ENCODE measurements around the gene SNX1.
A peak's percentile ranks its signal among the peaks of the same experiment; 100 is the strongest.
"Not testable (repeated sequence)": the region's sequence is repeated elsewhere in the genome, so short reads cannot be mapped to it uniquely, and the experiment has no call there.

Gene SNX1

DNA sequence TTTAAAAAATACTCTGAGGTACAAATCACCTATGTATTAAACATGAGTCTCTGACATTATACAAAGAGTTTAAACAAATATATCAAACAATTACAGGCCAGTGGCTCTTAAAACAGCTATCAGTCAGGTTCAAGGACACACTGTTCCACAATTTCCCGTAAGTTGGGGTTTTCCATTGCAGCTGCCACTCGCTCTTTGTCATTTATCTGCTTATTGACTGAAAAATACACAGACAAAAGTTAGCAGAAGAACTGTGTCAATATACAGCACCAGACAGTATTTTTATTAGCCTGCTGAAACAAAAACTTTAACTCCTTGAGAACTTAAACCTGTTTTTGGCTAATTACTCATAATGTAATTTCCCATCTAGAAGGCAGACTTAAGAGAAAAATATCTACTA is 23.0 kb upstream of the SNX1 start:
- DNase-seq (ENCODE audit: low spot score) = no peak

DNA sequence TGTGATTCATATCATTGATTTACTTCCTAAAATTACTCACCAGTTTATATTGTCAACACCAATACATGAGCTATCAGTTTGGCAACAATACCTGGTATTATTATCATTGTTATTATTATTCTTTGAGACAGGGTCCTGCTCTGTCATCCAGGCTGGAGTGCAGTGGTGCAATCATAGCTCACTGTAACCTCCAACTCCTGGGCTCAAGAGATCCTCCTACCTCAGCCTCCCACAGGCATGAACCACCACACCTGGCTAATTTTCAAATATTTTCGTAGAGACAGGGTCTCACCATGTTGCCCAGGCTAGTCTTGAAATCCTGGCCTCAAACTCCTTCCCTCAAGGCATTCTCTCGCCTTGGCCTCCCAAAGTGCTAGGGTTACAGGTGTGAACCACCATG is 22.3 kb upstream of the SNX1 start:
- not testable (repeated sequence) for DNase-seq (ENCODE audit: low spot score)

DNA sequence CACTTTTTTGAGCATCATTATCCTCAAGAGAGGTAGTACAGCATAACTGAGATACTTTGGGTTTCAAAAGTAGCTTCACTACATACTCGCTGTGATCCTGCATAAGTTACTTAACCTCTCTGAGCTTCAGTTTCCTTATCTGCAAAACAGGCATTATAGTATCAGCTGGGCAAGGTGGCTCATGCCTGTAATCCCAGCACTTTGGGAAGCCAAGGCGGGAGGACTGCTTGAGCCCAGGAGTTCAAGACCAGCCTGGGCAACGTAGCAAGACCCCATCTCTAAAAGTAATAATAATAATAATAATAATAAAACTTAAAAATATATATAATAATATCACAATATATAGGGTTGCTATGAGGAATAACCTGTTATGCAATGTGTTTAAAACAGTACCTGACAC is 13.0 kb upstream of the SNX1 start:
- no peak for DNase-seq (ENCODE audit: low spot score)

DNA sequence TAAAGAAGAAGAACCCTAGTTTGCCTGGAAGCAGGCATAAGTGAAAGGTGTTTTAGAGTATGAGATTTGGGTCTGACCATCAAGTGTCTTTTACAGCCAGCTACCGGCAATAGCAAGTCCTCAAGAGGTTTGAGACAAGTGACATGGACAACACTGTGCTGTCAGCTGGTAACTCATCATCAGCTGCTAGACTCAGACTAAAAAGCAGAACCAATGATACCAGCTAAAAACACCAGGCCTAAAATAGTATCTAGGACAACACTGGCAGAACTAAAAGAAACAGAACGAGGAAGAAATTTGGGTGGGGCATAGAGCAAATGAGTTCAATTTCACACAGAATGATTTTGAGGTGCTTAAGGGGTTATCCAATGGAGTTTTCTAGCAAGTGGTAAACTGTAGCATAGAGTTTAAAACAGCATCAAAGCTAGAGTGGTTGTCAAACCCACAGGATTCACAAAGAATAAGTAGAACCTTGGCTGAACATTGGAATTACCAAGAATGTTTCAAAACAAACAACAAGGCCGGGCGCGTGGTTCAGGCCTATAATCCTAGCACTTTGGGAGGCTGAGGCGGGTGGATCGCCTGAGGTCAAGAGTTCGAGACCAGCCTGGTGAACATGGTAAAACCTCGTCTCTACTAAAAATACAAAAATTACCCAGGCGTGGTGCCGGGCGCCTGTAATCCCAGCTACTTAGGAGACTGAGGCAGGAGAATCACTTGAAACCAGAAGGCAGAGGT is 6.1 kb upstream of the SNX1 start:
- DNase-seq (ENCODE audit: low spot score) = no peak

DNA sequence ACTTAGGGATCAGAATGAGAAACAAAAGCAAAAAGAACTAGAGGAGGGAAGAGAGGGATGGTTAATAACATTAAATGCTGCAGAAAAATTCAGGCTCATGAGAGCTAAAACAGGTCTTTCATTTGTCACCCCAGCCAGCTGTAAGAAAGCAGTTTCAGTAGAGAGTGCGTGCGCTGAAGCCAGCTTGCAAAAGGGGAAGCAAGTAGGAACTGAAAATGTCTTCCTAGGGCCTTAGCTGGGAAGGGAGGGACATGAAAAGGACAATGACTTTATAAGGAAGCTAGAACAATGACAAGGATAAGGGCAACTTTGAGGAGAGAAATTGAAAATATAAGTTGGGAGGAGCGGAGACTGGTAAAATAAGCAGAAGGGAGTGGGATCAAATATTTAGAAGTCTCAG is 5.3 kb upstream of the SNX1 start:
- no peak for DNase-seq (ENCODE audit: low spot score)

DNA sequence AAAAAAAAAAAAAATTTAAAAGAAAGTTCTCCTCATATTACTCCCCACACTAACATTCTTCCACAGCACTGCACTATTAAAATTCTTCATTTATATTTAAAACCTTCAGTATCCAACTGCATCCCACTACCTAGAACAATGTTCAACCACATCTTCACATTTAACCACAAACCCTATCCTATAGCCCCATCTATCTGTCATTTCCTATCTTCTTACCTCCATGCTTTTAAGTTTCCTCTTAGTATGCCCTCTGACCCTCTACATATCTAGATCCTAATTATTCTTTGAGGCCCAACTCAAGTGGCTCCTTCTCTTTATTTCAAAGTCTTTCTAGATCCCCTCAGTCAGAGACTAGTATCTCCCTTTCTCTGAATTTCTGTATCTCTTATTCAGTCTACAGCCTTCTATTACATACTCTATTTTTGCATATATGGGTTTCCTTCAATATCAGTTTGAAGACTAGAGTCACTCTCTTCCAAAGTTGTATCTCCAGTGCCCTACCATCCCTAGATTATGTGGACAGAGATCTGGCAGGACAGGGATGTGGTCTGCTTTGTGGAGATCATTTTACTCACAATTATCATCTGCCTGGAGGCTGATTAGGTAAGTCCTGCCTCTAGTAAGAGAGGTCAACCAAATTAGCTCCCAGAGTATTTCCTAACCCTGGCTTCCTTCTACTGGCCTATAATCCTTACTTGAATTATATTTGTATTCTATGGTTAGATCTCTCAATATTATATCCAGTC is 3.5 kb upstream of the SNX1 start:
- DNase-seq (ENCODE audit: low spot score) = no peak

DNA sequence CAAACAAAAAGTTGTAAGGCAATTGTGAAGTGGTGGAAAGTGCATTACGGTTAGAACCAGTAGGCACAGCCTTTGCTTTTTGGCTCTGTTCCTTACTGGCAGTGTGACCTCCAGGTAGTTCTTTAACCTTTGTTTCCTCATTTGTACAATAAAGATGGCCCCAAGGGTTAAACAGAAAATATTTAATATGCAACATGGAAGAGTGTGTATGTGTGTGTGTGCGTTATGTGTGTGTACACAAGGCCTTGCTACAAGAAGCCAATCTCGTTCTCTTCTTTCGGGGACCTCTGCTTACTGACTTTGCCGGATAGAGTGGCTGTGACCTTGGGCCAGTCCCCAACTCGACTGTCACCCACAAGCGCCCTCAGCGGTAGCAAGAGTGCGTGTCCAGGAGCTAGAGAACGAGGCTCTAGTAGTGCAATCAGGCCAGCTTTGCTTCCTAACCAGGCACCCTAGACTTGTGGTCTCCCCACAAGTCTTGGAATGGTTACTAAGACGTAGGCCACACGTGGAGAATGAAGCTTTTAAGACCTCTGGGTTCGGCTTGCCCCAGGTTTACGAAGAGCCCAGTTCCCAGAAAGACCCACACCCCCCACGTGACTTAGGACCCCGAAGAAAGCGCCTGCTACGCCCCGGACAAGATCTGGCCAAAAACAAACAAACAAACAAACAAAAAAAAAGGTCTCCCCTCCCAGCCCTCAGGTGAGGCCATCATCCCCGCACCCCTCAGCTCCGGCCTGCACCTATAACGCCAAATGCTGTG is 2.7 kb upstream of the SNX1 start:
- DNase-seq (ENCODE audit: low spot score) = peak; percentile 68

DNA sequence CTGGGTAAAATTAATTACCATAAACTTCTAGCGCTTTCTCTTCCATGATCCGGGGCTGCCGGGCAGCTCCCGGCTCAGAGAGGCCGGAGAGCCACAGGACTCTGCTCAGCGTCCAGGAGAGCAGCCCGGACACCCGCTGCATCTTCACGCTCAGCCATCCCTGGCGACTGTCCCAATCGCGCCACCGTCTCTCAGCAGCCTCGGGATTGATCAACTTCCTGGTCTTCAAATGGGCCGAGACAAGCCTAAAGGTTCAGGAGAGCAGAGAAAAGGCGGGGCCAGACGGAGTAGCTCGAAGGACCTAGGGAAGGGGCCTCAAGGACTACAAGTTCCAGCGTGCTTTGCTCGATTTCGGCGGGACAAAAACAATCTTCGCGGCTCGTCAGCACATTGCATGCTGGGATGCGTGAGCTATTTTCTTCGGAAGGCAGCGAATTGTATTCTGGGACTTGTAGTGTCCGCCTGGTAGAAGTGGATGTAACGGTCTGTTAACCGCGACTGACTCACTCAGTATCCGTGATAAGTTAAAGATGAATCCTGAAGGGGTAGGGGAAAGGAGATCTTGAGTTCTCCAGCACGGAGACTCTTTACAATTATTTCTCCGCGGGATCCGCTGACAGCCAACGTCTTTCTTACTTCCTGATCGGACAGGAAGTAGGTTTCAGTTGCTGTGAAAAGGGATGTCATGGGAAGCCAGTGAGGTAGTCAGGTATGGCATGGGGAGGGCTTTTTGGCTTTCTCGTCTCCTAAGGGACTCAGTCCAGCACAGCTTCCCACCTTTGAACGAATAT is 2.0 kb upstream of the SNX1 start, which contains the start of gene CIAO2A:
Gene CIAO2A (minus strand): TSS at position 212 of the 791 bp plus-strand sequence. CDS start 70 bp downstream, at position 142.
- peak; percentile 99 for DNase-seq (ENCODE audit: low spot score)

DNA sequence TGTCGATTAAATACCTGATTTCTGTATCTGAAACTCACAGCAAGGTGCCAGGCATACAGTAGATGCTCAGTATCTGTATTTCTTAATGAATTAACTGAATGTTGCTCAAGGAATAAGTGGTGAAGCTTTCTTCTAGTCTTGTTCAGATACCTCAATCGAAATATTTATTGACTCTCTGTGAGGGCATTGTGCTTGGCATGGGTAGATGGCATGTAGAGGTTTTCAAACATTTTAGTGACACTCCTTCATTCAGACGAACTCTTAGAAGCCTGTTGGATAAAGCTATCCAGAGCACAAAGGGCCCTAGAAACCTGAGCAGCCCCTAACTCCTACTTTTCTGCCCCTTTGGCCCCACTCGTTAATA is 369 bp upstream of the SNX1 start:
- no peak for DNase-seq (ENCODE audit: low spot score)

DNA sequence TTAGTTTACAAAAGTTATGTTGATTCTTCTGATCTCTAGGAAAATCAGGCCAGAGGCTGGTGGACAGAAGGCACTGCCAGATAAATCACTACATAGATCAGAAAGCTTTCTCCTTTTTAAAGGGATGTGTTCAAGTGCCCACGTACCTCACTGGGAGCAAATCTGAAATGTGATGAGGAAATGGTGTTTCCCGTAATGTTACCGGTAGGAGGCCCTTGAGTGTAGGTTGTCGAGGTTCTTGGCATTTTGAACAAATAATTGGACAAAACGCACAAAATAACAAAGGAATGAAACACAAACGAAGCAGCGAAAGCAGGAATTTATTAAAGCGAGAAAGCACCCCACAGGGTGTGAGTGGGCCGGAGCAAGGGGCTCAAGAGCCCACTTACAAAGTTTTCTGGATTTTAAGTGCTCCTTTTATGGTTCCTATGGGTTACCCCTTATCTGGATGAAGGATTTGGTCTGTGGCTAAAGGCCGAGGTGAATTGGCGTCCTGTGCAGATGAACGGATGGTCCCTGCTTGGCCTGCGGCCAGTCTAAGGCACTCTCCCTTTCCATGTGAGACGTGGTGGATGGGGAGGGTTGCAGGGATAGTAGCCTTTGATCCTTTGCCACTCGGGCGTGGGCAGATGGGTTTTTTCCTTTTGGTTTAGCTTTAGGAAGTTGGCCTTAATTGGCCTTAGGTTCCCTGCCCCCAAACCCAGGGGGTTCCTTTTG is 1.0 kb downstream of the SNX1 start:
- DNase-seq (ENCODE audit: low spot score) = no peak

DNA sequence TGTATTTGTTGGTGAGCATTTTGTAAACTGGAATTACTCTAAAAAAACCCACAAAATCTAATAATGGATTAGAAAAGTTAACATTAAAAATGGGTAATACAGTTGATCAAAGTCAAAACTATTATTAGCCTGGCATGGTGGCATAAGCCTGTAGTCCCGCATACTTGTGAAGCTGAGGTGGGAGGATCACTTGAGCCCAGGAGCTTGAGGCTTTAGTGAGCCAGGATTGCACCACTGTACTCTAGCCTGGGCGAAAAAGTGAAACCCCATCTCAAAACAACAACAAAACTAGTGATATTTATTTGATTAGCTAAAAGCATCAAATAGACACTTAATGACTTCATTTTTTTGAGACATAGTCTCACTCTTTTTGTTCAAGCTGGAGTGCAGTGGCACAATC is 3.6 kb downstream of the SNX1 start:
- DNase-seq (ENCODE audit: low spot score) = no peak

DNA sequence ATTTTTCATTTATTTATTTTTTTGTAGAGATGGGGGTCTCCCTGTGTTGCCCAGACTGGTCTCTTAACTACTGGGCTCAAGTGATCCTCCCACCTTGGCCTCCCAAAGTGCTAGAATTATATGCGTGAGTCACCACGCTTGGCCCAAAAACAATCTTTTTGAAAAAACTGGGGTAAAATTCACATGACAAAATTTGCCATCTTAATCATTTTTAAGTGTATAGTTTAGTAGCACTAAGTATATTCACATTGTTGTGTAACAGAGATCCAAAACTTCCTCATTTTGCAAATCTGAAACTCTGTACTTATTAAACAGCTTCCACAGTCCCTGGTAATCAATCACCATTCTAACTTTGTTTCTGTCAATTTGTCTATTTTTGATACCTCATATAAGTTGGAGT is 5.2 kb downstream of the SNX1 start:
- DNase-seq (ENCODE audit: low spot score) = no peak

DNA sequence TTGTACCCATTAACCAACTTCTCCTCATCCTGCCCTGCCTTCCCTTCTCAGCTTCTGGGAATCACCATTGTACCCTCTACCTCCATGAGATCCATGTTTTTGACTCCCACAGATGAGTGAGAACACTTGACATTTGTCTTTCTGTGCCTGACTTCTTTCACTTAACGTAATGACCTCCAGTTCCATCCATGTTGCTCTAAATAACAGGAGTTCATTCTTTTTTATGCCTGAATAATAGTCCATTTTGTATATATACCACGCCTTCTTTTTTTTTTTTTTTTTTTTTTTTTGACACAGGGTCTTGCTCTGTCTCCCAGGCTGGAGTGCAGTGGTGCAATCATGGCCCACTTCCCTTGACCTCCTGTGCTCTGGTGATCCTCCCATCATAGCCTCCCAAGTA is 6.7 kb downstream of the SNX1 start:
- no peak for DNase-seq (ENCODE audit: low spot score)

DNA sequence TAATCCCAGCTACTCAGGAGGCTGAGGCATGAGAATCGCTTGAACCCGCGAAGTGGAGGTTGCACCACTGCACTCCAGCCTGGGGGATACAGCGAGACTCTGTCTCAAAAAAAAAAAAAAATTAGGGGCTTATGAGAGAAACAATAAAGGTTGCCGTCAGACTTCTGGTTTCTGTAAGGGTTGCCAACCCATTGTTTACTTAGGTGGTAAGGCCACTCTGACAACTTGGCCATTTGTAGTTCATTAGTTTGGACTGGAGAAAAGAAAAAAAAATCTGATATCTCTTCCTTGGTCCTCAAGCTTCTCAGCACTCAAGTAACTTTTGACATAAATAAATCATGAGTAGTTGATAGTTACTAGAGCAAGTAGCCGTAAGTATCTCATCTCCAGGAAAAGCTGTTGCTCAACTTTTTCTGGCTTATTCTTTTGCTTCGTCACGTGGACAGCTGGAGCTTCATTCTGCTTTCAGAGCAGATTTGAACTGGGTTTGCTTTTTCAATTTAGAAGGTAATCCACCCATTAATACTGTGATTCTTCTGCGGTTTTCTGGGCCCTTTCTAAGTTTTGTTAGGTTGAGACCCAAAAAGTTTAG is 9.4 kb downstream of the SNX1 start:
- DNase-seq (ENCODE audit: low spot score) = no peak

DNA sequence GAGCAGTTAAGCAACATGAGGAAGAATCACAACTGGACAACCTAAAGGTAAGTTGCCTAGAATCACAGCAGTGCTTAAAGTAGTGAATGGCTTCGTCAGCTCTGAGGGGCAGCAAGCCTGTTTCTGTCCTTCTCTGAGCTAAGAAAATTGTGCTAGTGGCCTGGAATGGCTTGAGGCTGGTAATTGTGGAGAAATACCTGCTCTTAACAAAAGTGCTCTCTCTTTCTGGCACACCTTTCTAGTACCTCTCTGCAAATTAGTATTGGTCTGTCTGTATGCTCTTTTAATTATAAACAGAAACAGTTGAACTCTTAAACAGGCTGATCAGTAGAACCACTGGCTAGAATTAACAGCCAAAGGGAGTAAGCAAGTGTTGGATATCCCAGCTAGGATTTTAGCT is 11.6 kb downstream of the SNX1 start:
- DNase-seq (ENCODE audit: low spot score) = no peak

DNA sequence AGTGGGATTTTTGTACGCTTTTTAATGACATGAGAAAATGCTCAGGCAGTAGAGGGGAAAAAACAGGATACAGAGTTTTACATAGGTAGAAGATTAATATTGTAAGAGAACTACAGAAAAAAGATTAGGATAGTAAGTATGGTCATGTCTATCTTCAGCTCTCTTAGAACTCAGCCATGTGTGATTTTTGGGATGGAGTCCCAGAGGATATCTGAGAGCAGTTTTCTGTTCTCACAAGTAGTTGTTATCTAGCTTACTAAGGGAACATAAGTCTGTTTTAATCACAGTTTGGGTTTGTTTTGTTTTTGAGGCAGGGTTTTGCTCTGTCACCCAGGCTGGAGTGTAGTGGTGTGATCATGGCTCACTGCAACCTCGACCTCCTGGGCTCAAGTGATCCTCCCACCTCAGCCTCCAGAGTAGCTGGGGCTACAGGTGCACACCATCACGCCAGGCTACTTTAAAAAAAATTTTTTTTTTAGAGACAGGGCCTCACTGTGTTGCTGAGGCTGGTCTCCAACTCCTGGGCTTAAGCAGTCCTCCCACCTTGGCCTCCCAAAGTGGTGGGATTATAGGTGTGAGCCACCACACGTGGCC is 14.4 kb downstream of the SNX1 start:
- DNase-seq (ENCODE audit: low spot score) = not testable (repeated sequence)

DNA sequence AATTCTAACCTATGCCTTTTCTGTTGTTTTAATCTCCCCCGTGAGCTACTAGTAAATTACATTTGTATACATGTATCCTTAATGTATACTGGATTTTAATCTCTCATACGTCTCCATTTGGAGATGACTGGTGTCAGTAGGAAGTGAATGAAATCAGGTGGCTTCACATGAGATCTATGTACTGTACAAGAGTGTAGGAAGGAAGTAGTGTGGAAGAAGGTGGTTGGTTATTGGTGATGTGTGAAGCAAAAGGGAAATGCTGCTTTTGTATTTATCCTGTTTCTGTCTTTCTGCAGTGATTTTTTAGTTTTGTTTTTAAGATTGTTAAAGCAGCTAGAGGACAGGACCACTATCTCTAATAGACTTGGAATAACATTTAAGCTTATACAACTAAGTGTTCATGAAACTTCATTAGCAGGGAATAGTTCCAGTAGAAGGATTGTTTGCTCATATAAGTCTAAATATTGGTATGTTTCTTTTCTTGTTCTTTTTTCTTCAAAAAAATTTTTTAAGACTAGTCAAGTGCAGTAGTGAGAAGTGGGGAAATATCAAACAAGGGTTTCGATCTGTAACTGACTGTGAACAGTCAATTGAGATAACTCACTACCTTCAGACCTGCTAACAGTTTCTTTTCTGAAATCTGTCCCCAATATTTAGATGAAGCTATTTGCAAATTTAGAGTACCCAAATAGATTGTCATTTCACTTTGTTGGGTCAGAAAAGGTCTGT is 15.3 kb downstream of the SNX1 start:
- no peak for DNase-seq (ENCODE audit: low spot score)

DNA sequence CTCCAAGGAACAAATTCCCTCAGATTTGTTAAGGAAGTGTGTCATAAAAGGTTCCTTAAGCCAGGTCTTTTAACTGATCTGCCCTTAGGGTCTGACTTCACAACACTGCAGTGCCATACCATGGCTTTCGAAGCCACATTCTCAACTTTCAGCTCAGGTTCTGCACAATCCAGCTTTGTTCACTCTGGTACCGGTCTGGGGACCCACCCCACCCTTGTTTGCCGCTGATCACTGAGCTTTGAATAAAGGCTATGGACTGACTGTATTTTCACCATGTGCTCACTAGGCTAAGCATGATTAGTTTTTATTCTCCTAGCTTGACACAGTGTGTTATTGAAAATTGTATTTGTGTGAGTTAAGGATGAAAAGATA is 15.9 kb downstream of the SNX1 start:
- DNase-seq (ENCODE audit: low spot score) = no peak

DNA sequence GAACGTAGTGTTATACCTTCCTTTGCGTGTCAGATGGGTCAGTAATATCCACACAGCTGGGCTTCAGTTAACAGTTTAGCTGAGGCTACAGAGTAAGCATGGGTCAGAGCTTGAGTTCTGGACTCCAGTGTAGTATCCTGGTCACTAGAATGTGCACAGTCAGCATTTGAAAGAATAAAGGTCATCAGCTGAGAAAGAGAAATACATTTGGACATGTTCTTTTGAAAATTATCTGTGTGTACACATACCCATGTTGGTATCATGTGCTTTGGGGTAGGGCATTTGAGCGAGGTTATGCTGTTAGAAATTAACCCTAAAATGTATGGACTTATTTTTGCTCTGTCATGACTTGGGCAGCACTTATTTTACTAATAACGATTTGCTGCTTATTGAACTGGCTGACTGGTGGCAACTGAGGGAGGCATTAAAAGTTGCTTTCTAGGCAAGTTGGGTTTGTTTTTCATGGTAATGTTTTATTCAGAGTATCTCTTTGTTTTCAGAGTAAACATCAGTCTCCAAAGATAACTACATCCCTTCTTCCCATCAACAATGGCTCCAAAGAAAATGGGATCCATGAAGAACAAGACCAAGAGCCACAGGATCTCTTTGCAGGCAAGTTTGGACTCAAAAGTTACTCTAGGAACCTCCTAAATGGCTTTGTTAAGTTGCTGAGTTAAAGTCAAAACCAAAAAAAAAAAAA is 16.4 kb downstream of the SNX1 start:
- DNase-seq (ENCODE audit: low spot score) = no peak

Measured in SK-N-DZ (cell line).